H1 (cell line): ENCODE data around the gene GAGE12J. TPM values are rescaled to one million over a fixed set of nuclear protein-coding genes. Genes with fewer than 3 reads are reported as not detected.
"Not testable (repeated sequence)": the region's sequence is repeated elsewhere in the genome, so short reads cannot be mapped to it uniquely, and the experiment has no call there.

ENCODE experiments used
- CTCF ChIA-PET: fragments of 300-600 bp; sonication (Branson Sonifier 250); formaldehyde crosslinking; loops from one replicate; lab custom pipeline; 2021; ENCODE audit not compliant: partially characterized antibody; lab: Charles Lee
- POLR2A ChIA-PET: fragments of 300-600 bp; sonication (Branson Sonifier 250); formaldehyde crosslinking; loops from one replicate; lab custom pipeline; 2021; ENCODE audit warnings: inconsistent platforms; ENCODE audit not compliant: partially characterized antibody; lab: Charles Lee
- DNase-seq, 2 experiments: peaks; one replicate each; pipeline versions ENCODE4 v3.0.0 to v3.0.0-alpha.2; 2010 to 2022; ENCODE audit warnings: low spot score in 2 of 2, low read depth in 1 of 2, mixed read lengths in 1 of 2
- FAIRE-seq: peaks from 2 replicates; lab custom pipeline; 2011; peaks lifted over from hg19 to GRCh38; lab: Jason Lieb, UNC
- H2AFZ ChIP-seq: 2 replicates; pipeline ENCODE4 v1.8.1; 2012; ENCODE audit warnings: low read length, inconsistent platforms
- H2AK5ac ChIP-seq: 2 replicates; pipeline ENCODE4 v1.6.1; 2013; ENCODE audit warnings: low read depth, low read length
- H2BK120ac ChIP-seq: replicated peaks from 2 replicates; pipeline ENCODE3; 2013; ENCODE audit warnings: low read depth, low read length, inconsistent platforms
- H2BK12ac ChIP-seq: 2 replicates; pipeline ENCODE4 v1.6.1; 2013; ENCODE audit warnings: low read depth, low read length
- H2BK15ac ChIP-seq: 2 replicates; pipeline ENCODE4 v1.6.1; 2013; ENCODE audit warnings: low read length
- H2BK20ac ChIP-seq: 2 replicates; pipeline ENCODE4 v1.6.1; 2013; ENCODE audit warnings: low read length
- H2BK5ac ChIP-seq: 2 replicates; pipeline ENCODE4 v1.6.1; 2013; ENCODE audit warnings: low read depth, low read length
- H3K14ac ChIP-seq: 2 replicates; pipeline ENCODE4 v1.6.1; 2013; ENCODE audit warnings: inconsistent platforms; ENCODE audit not compliant: insufficient read length
- H3K18ac ChIP-seq: 2 replicates; pipeline ENCODE4 v1.6.1; 2013; ENCODE audit warnings: low read length; ENCODE audit errors: extremely low read depth
- H3K23ac ChIP-seq: 2 replicates; pipeline ENCODE4 v1.6.1; 2013; ENCODE audit warnings: inconsistent platforms; ENCODE audit not compliant: insufficient read length
- H3K23me2 ChIP-seq: 2 replicates; pipeline ENCODE4 v1.6.1; 2013; ENCODE audit warnings: low read depth, low read length
- H3K27ac ChIP-seq: 2 replicates; pipeline ENCODE4 v1.6.1; 2011; ENCODE audit warnings: low read depth, low read length, inconsistent platforms
- H3K27me3 ChIP-seq, 4 experiments: replicated peaks in 1 of 4; 1 replicate in 1 of 4; 2 replicates in 3 of 4; pipeline versions ENCODE4 v1.6.1 to v1.8.1; 2011 to 2013; ENCODE audit warnings: low read length in 3 of 4, mild to moderate bottlenecking in 3 of 4, inconsistent platforms in 2 of 4, mixed read lengths in 2 of 4, moderate library complexity in 1 of 4; ENCODE audit not compliant: control insufficient read depth in 3 of 4, insufficient read depth in 3 of 4; ENCODE audit errors: extremely low read depth in 1 of 4
- H3K36me3 ChIP-seq, 4 experiments: 2 replicates each; pipeline versions ENCODE4 v1.6.1 to v1.8.1; 2011 to 2013; ENCODE audit warnings: mild to moderate bottlenecking in 4 of 4, low read length in 3 of 4, moderate library complexity in 2 of 4, control low read depth in 1 of 4, inconsistent platforms in 1 of 4; ENCODE audit not compliant: insufficient read depth in 4 of 4, control insufficient read depth in 2 of 4
- H3K4ac ChIP-seq: replicated peaks from 2 replicates; pipeline ENCODE3; 2013; ENCODE audit warnings: low read length, low read depth, mixed read lengths, inconsistent platforms; ENCODE audit not compliant: insufficient read length
- H3K4me1 ChIP-seq, 4 experiments: replicated peaks in 1 of 4; 1 replicate in 1 of 4; 2 replicates in 3 of 4; pipeline versions ENCODE4 v1.6.1 to v1.8.1; 2011 to 2013; ENCODE audit warnings: low read length in 3 of 4, inconsistent platforms in 2 of 4, mixed read lengths in 1 of 4; ENCODE audit not compliant: insufficient read depth in 4 of 4, control insufficient read depth in 3 of 4
- H3K4me2 ChIP-seq, 2 experiments: 2 replicates each; pipeline versions ENCODE4 v1.6.1 to v1.8.1; 2011 to 2013; ENCODE audit warnings: low read depth in 2 of 2, low read length in 2 of 2, control low read depth in 1 of 2, inconsistent platforms in 1 of 2, mild to moderate bottlenecking in 1 of 2; ENCODE audit not compliant: insufficient read depth in 1 of 2
- H3K4me3 ChIP-seq, 4 experiments: fragments of 200-600, 300-600 bp in 1 of 4; sonication (generic), shearing (Covaris generic), sonication (Bioruptor Twin) in 1 of 4; 2 replicates each; pipeline versions ENCODE4 v1.5.1 to v1.8.1; 2011 to 2016; ENCODE audit warnings: low read length in 4 of 4, low read depth in 3 of 4, control low read depth in 2 of 4, inconsistent platforms in 2 of 4, mild to moderate bottlenecking in 2 of 4, mixed read lengths in 1 of 4, moderate library complexity in 1 of 4; ENCODE audit not compliant: insufficient read depth in 2 of 4; ENCODE audit errors: extremely low read depth in 1 of 4
- H3K56ac ChIP-seq: replicated peaks from 2 replicates; pipeline ENCODE3; 2013; ENCODE audit warnings: low read depth, mild to moderate bottlenecking, mixed read lengths, low read length, inconsistent platforms; ENCODE audit not compliant: insufficient read length
- H3K79me1 ChIP-seq: 2 replicates; pipeline ENCODE4 v1.6.1; 2013; ENCODE audit warnings: low read depth, low read length, control low read depth
- H3K79me2 ChIP-seq, 2 experiments: 2 replicates each; pipeline versions ENCODE4 v1.6.1 to v1.8.1; 2012 to 2013; ENCODE audit warnings: low read length in 2 of 2, mild to moderate bottlenecking in 2 of 2, inconsistent platforms in 1 of 2; ENCODE audit not compliant: insufficient read depth in 2 of 2, control insufficient read depth in 1 of 2
- H3K9ac ChIP-seq, 4 experiments: replicated peaks in 1 of 4; 1 replicate in 1 of 4; 2 replicates in 3 of 4; pipeline versions ENCODE4 v1.6.1 to v1.8.1; 2011 to 2013; ENCODE audit warnings: low read depth in 3 of 4, low read length in 3 of 4, control low read depth in 2 of 4, mild to moderate bottlenecking in 2 of 4, moderate library complexity in 2 of 4, inconsistent platforms in 1 of 4; ENCODE audit errors: extremely low read depth in 1 of 4
- H3K9me3 ChIP-seq, 2 experiments: 2 replicates each; pipeline versions ENCODE4 v1.6.1 to v1.8.1; 2012 to 2013; ENCODE audit warnings: mild to moderate bottlenecking in 2 of 2, moderate library complexity in 2 of 2, control low read depth in 1 of 2, inconsistent platforms in 1 of 2, low read depth in 1 of 2, low read length in 1 of 2, mixed read lengths in 1 of 2; ENCODE audit not compliant: insufficient read depth in 2 of 2
- H4K20me1 ChIP-seq, 2 experiments: replicated peaks in 1 of 2; 2 replicates each; pipeline versions ENCODE3 to v1.8.1; 2011 to 2013; ENCODE audit warnings: inconsistent platforms in 2 of 2, low read length in 2 of 2, mild to moderate bottlenecking in 1 of 2; ENCODE audit not compliant: insufficient read depth in 2 of 2, control insufficient read depth in 1 of 2
- H4K5ac ChIP-seq: 2 replicates; pipeline ENCODE4 v1.6.1; 2013; ENCODE audit warnings: low read length, low read depth, mixed read lengths, inconsistent platforms; ENCODE audit not compliant: insufficient read length
- H4K8ac ChIP-seq: 2 replicates; pipeline ENCODE4 v1.8.0; 2013; ENCODE audit warnings: mild to moderate bottlenecking, moderate library complexity, low read length, inconsistent platforms; ENCODE audit not compliant: insufficient read depth; ENCODE audit errors: extremely low read depth
- H4K91ac ChIP-seq: replicated peaks from 2 replicates; pipeline ENCODE3; 2013; ENCODE audit warnings: low read length, mixed read lengths, inconsistent platforms; ENCODE audit not compliant: insufficient read length
- WGBS, 2 experiments: shearing (Covaris generic) in 1 of 2; methylation state at CpG; one replicate each; pipeline versions ENCODE4 v1.1.6 to v1.1.7; 2013 to 2015; ENCODE audit warnings: low lambda C conversion rate in 2 of 2, mixed read lengths in 2 of 2, inconsistent platforms in 1 of 2, low coverage in 1 of 2, missing lambda C conversion rate in 1 of 2; ENCODE audit not compliant: insufficient replicate concordance in 2 of 2, insufficient coverage in 1 of 2, insufficient read length in 1 of 2; ENCODE audit errors: extremely low coverage in 1 of 2, missing lambda C conversion rate in 1 of 2; 5-methylcytosine and 5-hydroxymethylcytosine counted together
- polyA plus RNA-seq, 7 experiments: library from polyadenylated mRNA; depleted of rRNA in 3 of 7; stranded (reverse) in 5 of 7; unstranded in 2 of 7; fragments of >200 nt in 5 of 7; fragments of 200-250 nt in 2 of 7; gene quantifications; 1 replicate in 5 of 7; 2 replicates in 1 of 7; 4 replicates in 1 of 7; pipeline versions ENCODE4 v1.2.1 to v1.2.3, GENCODE V29; 2011 to 2013; ENCODE audit warnings: missing spikeins in 2 of 7, mixed read lengths in 2 of 7
- total RNA-seq: library from RNA; stranded (reverse); fragmentation: NEBNext Ultra II Directional; extraction: Animal tissue kit (Norgen Biotek cat#: 25700); gene quantifications from 2 replicates; pipeline ENCODE4 v1.2.1, GENCODE V29; 2021

Gene GAGE12J
- total and polyA plus RNA-seq, 2 of the 8 experiments (the other 6 are each of a cell fraction or from before 2014, with no cell fraction given): not detected

DNA sequence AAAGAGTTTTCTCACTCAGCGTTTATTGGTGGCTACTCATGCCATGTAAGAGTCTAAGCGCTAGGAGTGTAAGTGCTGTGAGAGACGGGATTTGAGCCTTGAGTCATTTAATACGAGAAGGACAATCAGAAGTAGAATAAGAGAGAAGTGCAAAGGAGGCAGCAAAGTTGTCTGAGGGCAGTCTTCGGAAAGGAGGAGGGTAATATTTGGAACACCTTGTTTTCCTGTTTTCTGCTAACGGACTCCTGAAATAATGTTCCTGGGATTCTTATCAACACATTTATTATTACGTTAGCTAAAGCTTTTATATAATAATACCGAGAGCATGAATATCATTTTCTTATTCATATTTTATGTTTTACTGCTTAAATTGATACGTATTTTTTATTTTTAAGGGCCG, 23.6 kb downstream of the GAGE12J start:
- H4K5ac ChIP-seq, H2BK12ac ChIP-seq, H2BK120ac ChIP-seq, POLR2A ChIA-PET, H2BK20ac ChIP-seq, H3K4me1 ChIP-seq, H2BK5ac ChIP-seq, H3K4me3 ChIP-seq, H3K23me2 ChIP-seq, H3K79me2 ChIP-seq, H3K27ac ChIP-seq, H4K91ac ChIP-seq, DNase-seq, H2BK15ac ChIP-seq, H3K4me2 ChIP-seq, FAIRE-seq, H4K8ac ChIP-seq, CTCF ChIA-PET, H2AK5ac ChIP-seq, H3K9ac ChIP-seq, H3K9me3 ChIP-seq, H3K79me1 ChIP-seq, H3K36me3 ChIP-seq, H3K14ac ChIP-seq, H3K4ac ChIP-seq, H3K18ac ChIP-seq, H3K23ac ChIP-seq, H2AFZ ChIP-seq, H3K56ac ChIP-seq, H4K20me1 ChIP-seq, H3K27me3 ChIP-seq: not testable (repeated sequence)
- 90% methylated on average over 5 of the region's 10 CpGs; no CpG with 5 or more reads in 1 of the 2 experiments for WGBS, 2 experiments

DNA sequence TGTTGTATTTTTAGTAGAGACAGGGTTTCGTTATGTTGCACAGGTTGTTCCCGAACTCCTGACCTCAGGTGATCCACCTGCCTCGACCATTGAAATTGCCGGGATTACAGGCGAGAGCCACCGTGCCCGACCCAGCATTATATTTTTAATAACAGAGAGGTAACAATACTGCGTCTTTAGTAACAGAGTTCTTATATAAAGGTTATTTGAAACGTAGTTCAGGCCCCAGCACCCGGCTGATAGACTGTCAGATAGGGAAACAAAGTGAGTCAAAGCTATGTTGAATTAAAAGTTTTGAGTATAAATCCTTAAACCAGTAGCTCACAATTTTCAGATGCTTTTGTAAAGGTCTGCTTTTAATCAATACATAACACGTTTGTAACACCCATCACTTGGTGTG, 24.3 kb downstream of the GAGE12J start:
- H2BK20ac ChIP-seq, H4K5ac ChIP-seq, CTCF ChIA-PET, H4K91ac ChIP-seq, H2BK120ac ChIP-seq, H3K4ac ChIP-seq, H3K27ac ChIP-seq, H2BK15ac ChIP-seq, H3K36me3 ChIP-seq, H2AK5ac ChIP-seq, H3K4me2 ChIP-seq, H3K23me2 ChIP-seq, H3K79me1 ChIP-seq, H4K8ac ChIP-seq, H3K4me1 ChIP-seq, H3K9ac ChIP-seq, H2AFZ ChIP-seq, H3K79me2 ChIP-seq, POLR2A ChIA-PET, H3K56ac ChIP-seq, H3K14ac ChIP-seq, H3K9me3 ChIP-seq, H3K18ac ChIP-seq, FAIRE-seq, H2BK12ac ChIP-seq, H3K4me3 ChIP-seq, H2BK5ac ChIP-seq, H3K23ac ChIP-seq, DNase-seq, H4K20me1 ChIP-seq, H3K27me3 ChIP-seq: not testable (repeated sequence)
- WGBS, 2 experiments: 87% methylated on average over 8 of the region's 11 CpGs; no CpG with 5 or more reads in 1 of the 2 experiments
